ENCODE measurements around the gene FOXD2.

FOXD2 gene

GRCh38 chr1:47483651-47484050 is 45.8 kb downstream of the FOXD2 start (continued):
- TF ChIP-seq CSRNP3 (CRISPR knock-in tag; IDR thresholded peaks at IDR 0.05) (no peak), ZNF565 (CRISPR knock-in tag; conservative IDR thresholded peaks at IDR 0.05; ENCODE audit: low read depth) (no peak), BACH2 (CRISPR knock-in tag; IDR thresholded peaks at IDR 0.05; ENCODE audit: borderline replicate concordance) (no peak), PPARA (CRISPR knock-in tag; IDR thresholded peaks at IDR 0.05; ENCODE audit: borderline replicate concordance) (no peak), GLIS3 (CRISPR knock-in tag; IDR thresholded peaks at IDR 0.05) (no peak), ZNF8 (CRISPR knock-in tag; IDR thresholded peaks at IDR 0.05) (no peak), ARNTL (CRISPR knock-in tag; IDR thresholded peaks at IDR 0.05; ENCODE audit: borderline replicate concordance, low read depth) (no peak)

- ATAC-seq = no peak
- TF ChIP-seq TSHZ2 (CRISPR knock-in tag; IDR thresholded peaks at IDR 0.05) (no peak), PATZ1 (CRISPR knock-in tag; IDR thresholded peaks at IDR 0.05; ENCODE audit: borderline replicate concordance) (no peak), ZNF70 (CRISPR knock-in tag; IDR thresholded peaks at IDR 0.05) (no peak), POU6F1 (CRISPR knock-in tag; IDR thresholded peaks at IDR 0.05; ENCODE audit: borderline replicate concordance, low read depth) (no peak), BACH2 (CRISPR knock-in tag; IDR thresholded peaks at IDR 0.05; ENCODE audit: borderline replicate concordance) (no peak), TCF4 (CRISPR knock-in tag; IDR thresholded peaks at IDR 0.05; ENCODE audit: borderline replicate concordance) (no peak), ESRRG (CRISPR knock-in tag; IDR thresholded peaks at IDR 0.05) (no peak), OSR1 (CRISPR knock-in tag; IDR thresholded peaks at IDR 0.05) (no peak)
Observed at GRCh38 chr1:47485817-47486216, 48.0 kb downstream of the FOXD2 start.

GRCh38 chr1:47487332-47487731 is 49.5 kb downstream of the FOXD2 start:
- TF ChIP-seq CSRNP3 (CRISPR knock-in tag; IDR thresholded peaks at IDR 0.05) (no peak), ESRRG (CRISPR knock-in tag; IDR thresholded peaks at IDR 0.05) (no peak), CSDC2 (CRISPR knock-in tag; IDR thresholded peaks at IDR 0.05) (no peak), TSHZ2 (CRISPR knock-in tag; IDR thresholded peaks at IDR 0.05) (no peak), RARB (CRISPR knock-in tag; IDR thresholded peaks at IDR 0.05) (no peak), PATZ1 (CRISPR knock-in tag; IDR thresholded peaks at IDR 0.05; ENCODE audit: borderline replicate concordance) (no peak), TOX (CRISPR knock-in tag; IDR thresholded peaks at IDR 0.05; ENCODE audit: borderline replicate concordance) (no peak), PPARA (CRISPR knock-in tag; IDR thresholded peaks at IDR 0.05; ENCODE audit: borderline replicate concordance) (no peak), OSR1 (CRISPR knock-in tag; IDR thresholded peaks at IDR 0.05) (no peak), ZFP30 (CRISPR knock-in tag; IDR thresholded peaks at IDR 0.05) (no peak), BACH2 (CRISPR knock-in tag; IDR thresholded peaks at IDR 0.05; ENCODE audit: borderline replicate concordance) (no peak), ZFP3 (CRISPR knock-in tag; IDR thresholded peaks at IDR 0.05) (no peak), TCF4 (CRISPR knock-in tag; IDR thresholded peaks at IDR 0.05; ENCODE audit: borderline replicate concordance) (no peak), CREB5 (CRISPR knock-in tag; IDR thresholded peaks at IDR 0.05; ENCODE audit: low read depth) (no peak)
- ATAC-seq = no peak

Measured in SK-N-SH treated with all-trans-retinoic acid at 6 μM for 48 hours (cell line).